HG02763 (cell line): Measurements from ENCODE around the gene CAVIN3.
"Not testable (repeated sequence)": the region's sequence is repeated elsewhere in the genome, so short reads cannot be mapped to it uniquely, and the experiment has no call there.

ENCODE experiments used
- ATAC-seq: cut with Tn5 transposase; IDR thresholded peaks from one replicate; pipeline ENCODE4 v1.9.1; 2021; ENCODE audit warnings: mild to moderate bottlenecking, moderate library complexity; ENCODE audit not compliant: unreplicated experiment

The CAVIN3 gene

DNA sequence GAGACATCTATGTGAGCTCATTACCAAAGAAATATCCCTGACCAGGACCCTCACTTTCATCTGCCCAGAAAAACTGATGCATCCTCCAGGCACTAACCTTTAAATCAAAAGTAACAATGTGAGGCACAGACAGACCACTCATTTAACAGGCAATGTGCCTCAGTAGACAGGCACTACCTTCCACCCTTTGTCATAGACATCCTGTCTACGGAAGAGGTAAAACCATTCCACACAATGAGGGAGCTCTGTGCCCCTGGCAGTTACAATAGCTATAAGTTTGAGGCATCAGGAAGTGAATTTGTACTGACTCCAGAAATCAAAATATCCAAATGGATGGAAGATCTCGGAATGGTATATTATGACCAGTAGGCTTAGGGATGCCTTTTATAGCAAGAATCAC lies 6.7 kb upstream of the CAVIN3 start:
- no peak for ATAC-seq

GRCh38 chr11:6326303-6326702 lies 6.0 kb upstream of the CAVIN3 start:
- ATAC-seq: no peak

GRCh38 chr11:6323291-6323905 lies 3.1 kb upstream of the CAVIN3 start:
- ATAC-seq: no peak

- no peak for ATAC-seq
Measured at GRCh38 chr11:6321961-6322362, 1.7 kb upstream of the CAVIN3 start.

DNA sequence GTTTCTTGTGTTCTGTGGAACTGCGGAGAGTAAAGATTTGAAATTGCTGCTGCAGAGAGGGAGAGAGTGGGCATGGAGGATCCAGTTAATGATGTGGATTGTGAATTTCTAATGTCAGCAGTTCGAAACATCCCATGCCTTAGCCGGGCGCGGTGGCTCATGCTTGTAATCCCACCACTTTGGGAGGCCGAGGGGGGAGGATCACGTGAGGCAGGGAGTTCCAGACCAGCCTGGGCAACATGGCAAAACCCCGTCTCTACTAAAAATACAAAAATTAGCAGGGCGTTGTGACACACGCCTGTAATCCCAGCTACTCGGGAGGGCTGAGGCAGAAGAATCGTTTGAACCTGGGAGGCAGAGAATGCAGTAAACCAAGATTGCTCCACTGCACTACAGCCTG lies 1.1 kb upstream of the CAVIN3 start:
- no peak for ATAC-seq

GRCh38 chr11:6319704-6320410 lies 444 bp downstream of the CAVIN3 start:
- ATAC-seq: peak; percentile 25

DNA sequence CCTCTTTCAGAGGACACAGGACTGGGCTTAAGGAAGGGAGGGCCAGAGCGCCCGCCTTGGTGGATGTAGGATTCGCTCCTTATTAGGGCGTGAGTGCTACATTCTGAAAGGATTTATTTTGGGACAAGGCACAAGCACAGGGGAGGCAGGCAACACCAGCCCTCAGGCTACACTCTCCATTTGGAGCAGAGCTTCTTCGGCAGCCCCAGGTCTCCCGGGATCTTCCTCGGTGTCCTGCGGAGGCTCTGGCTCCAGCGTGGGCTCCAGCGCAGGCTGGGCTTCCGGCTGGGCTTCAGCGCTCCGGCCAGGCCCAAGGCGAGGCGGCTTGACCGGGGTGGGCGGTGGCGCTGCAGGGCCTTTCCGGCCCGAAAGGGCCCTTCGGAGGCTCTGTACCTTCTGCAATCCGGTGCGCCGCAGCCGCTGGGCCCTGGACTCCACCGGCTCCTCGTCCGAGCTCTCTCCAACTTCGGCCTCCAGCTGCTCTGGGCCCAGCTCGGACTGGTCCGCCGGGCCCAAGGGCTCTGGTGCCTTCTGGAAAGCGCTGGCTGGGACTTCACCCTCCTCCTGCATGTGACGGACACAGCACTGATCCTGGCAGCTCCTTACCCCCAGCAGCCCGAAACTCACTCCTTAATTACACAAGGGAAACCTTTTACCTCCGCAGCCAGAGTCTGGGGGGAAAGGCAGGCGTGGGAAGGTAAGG lies 1.1 kb downstream of the CAVIN3 start:
- no peak for ATAC-seq

DNA sequence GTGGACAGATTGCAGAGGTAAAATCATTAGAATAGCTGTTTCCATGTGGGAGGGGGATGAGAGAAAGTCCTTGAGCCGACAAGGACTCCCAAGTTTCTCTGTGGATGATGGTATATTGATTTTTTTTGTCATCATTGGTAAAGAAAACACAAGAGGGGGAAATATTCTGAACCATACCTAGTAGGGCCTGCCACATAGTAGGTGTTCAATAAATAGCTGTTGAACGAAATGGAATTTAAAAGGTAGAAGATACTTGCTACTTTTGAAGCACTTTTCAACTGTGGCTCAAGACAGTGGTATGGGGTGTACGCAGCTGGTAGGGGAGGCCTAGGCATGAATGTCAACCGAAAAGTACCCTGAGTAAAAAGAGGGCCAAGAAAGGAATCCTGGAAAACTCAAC lies 2.1 kb downstream of the CAVIN3 start:
- no peak for ATAC-seq

- peak; percentile 65 for ATAC-seq
Measured at GRCh38 chr11:6315811-6316425, 4.4 kb downstream of the CAVIN3 start.

GRCh38 chr11:6312106-6312505 lies 8.2 kb downstream of the CAVIN3 start:
- ATAC-seq: no peak

DNA sequence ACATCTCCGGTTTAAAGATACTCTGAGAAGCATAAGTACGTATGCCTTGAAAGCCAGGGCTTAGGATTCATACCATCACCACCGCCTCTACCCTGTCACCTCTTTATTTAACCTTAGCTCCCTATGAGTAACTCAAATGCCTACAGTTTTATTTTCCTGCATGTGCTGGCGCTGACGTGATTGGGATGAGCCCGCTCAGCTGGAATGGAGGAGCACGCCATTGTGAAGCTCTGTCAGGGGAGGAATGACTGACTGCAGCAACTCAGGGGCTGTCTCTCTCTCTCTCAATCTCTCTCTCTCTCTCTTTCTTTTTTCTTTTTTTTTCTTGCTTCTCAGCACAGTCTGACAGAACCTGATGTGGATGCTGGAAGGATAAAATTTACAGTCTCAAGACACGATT lies 12.4 kb downstream of the CAVIN3 start:
- ATAC-seq: no peak

DNA sequence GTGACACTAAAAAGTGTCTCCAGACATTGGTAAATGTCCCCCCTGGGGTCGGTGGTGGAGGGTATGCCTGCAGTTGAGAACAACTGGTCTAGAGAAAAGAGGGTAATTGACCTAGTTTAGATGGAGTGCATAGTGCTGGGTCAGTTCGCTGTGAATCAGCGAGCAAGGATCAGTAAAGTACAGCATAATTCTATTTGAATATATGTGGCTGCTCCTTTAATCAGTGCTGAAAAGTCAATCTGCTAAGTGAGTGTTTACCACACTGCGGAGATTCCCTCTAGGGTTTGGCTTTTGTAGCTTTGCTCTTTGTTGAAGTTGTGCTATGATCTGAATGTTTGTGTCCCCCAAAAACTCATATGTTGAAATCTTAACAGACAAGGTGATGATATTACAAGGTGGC lies 15.0 kb downstream of the CAVIN3 start:
- no peak for ATAC-seq

DNA sequence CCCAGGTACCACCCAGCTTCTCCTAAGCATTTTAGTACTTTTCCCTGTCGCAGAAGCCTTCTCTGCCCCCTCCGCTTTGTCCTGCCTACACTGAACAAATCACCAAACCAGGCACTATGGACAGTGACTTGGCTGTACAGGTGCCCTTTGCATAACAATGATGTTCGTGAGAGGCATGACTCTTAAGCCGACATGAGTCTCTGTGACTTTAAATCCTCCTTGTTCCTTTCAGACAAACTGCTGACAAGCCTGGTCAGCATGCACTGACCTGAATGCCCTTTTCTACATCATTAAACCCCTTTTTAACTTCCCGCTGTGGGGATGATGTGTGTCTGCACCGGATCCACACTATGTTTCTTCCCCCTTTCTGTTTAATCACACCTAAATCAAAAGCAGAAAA lies 16.6 kb downstream of the CAVIN3 start:
- no peak for ATAC-seq

- no peak for ATAC-seq
Measured at GRCh38 chr11:6301096-6301495, 19.2 kb downstream of the CAVIN3 start.

DNA sequence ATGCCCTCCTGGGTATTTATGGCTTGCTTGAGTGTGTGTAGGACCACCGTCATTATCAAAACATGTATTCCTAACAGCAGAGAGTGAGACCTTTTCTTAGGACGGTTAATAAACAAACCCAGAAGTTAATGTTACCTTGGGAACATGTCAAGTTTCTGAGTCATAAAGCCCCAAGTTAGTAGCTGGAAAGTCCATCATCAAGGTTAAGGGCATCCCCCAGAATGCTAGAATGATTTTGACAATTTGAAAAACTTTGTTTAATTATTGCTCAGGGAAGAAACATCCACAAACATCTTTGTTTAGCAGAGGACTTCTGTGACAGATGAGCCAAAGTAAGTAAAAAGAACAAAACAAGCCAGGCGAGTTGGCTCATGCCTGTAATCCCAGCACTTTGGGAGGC lies 20.0 kb downstream of the CAVIN3 start:
- no peak for ATAC-seq

- no peak for ATAC-seq
Measured at GRCh38 chr11:6298605-6299004, 21.7 kb downstream of the CAVIN3 start.

- ATAC-seq: no peak
Measured at GRCh38 chr11:6297831-6298230, 22.5 kb downstream of the CAVIN3 start.

DNA sequence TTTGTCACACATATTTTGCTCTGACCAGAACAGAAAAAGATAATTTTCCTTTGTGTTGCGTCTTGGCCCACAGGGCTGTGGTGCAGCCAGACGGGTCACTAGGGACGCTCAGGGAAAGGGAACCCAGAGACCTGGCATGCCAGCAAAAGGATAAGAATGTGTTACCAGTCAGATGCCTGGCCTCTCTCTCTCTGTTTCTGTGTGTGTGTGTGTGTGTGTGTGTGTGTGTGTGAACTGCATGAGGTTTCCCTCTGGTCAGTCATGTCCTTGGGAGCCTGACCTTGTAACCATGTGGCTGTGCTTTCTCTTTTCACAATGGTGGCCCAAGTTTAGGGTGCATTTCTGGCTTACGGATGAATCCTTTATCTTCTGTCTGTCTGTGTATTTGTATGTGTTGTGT lies 35.3 kb downstream of the CAVIN3 start:
- ATAC-seq: no peak

GRCh38 chr11:6284250-6284649 lies 36.1 kb downstream of the CAVIN3 start:
- ATAC-seq: no peak

GRCh38 chr11:6283453-6284023 lies 36.8 kb downstream of the CAVIN3 start:
- ATAC-seq: no peak

- ATAC-seq: not testable (repeated sequence)
Measured at GRCh38 chr11:6280809-6281208, 39.5 kb downstream of the CAVIN3 start.
